ENCODE data around the gene PKP4.

GRCh38 chr2:158575051-158575635 lies 118.4 kb downstream of the PKP4 start:
- TF ChIP-seq CTCF (IDR thresholded peaks at IDR 0.05): no peak
- no peak for TF ChIP-seq EP300 (IDR thresholded peaks at IDR 0.05)
- TF ChIP-seq POLR2AphosphoS5 (IDR thresholded peaks at IDR 0.05): no peak
